NT2/D1 (cell line): ENCODE measurements around the gene UNK.

Experiments used
- SUZ12 ChIP-seq: IDR thresholded peaks from 2 replicates; pipeline ENCODE4 v1.6.1; 2011; ENCODE audit not compliant: insufficient read length, insufficient read depth; ENCODE audit errors: extremely low read depth
- YY1 ChIP-seq: IDR thresholded peaks from 2 replicates; pipeline ENCODE4 v1.6.1; 2011; ENCODE audit not compliant: insufficient read length, insufficient read depth
- ZNF274 ChIP-seq: IDR thresholded peaks from 2 replicates; pipeline ENCODE4 v1.6.1; 2011; ENCODE audit warnings: mild to moderate bottlenecking, low read depth, low read length

- TF ChIP-seq YY1, result no peak
- no peak for TF ChIP-seq ZNF274
- no peak for TF ChIP-seq SUZ12
Observed at GRCh38 chr17:75807861-75808260, 23.3 kb downstream of the UNK start.
